Hepatocyte (in vitro differentiated cells): ENCODE data around the gene C1orf141. TPM values are rescaled to one million over a fixed set of nuclear protein-coding genes. Genes with fewer than 3 reads are reported as not detected.

Experiments used
- DNase-seq: peaks from one replicate; pipeline ENCODE4 v3.0.0-alpha.2; 2016; ENCODE audit warnings: low spot score
- H2AFZ ChIP-seq: fragments of 200-600 bp; sonication (generic); 2 replicates; pipeline ENCODE4 v1.6.0; 2016; ENCODE audit warnings: antibody characterized with exemption, mild to moderate bottlenecking
- H3K27ac ChIP-seq: fragments of 200-600 bp; sonication (generic); 2 replicates; pipeline ENCODE4 v1.5.1; 2016; ENCODE audit warnings: mild to moderate bottlenecking
- H3K27me3 ChIP-seq: fragments of 200-600 bp; sonication (generic); 2 replicates; pipeline ENCODE4 v1.6.1; 2016
- H3K36me3 ChIP-seq: fragments of 200-600 bp; sonication (generic); replicated peaks from 2 replicates; pipeline ENCODE4 v1.5.1; 2016; ENCODE audit warnings: low read depth; ENCODE audit not compliant: insufficient read depth
- H3K4me1 ChIP-seq: fragments of 200-600 bp; sonication (generic); 2 replicates; pipeline ENCODE4 v1.5.1; 2016; ENCODE audit warnings: mild to moderate bottlenecking, moderate library complexity; ENCODE audit not compliant: insufficient read depth
- H3K4me2 ChIP-seq: fragments of 200-600 bp; sonication (generic); 2 replicates; pipeline ENCODE4 v1.6.0; 2016
- H3K4me3 ChIP-seq: fragments of 200-600 bp; sonication (generic); 2 replicates; pipeline ENCODE4 v1.5.1; 2016; ENCODE audit warnings: mild to moderate bottlenecking
- H3K79me2 ChIP-seq: fragments of 200-600 bp; sonication (generic); 2 replicates; pipeline ENCODE4 v1.6.0; 2017; ENCODE audit warnings: mild to moderate bottlenecking
- H3K9me2 ChIP-seq: fragments of 200-600 bp; sonication (generic); replicated peaks from 2 replicates; pipeline ENCODE4 v1.6.0; 2017; ENCODE audit warnings: mild to moderate bottlenecking; ENCODE audit not compliant: insufficient read depth
- H3K9me3 ChIP-seq: fragments of 200-600 bp; sonication (generic); 2 replicates; pipeline ENCODE4 v1.5.1; 2016; ENCODE audit warnings: low read depth, mild to moderate bottlenecking
- H4K20me1 ChIP-seq: fragments of 200-600 bp; sonication (generic); 2 replicates; pipeline ENCODE4 v1.6.0; 2016; ENCODE audit warnings: mild to moderate bottlenecking; ENCODE audit not compliant: insufficient read depth, poor library complexity, severe bottlenecking
- EZH2 ChIP-seq: fragments of 200-600 bp; sonication (generic); IDR thresholded peaks from 2 replicates; pipeline ENCODE4 v1.6.1; 2016; ENCODE audit warnings: antibody characterized with exemption, mild to moderate bottlenecking, borderline replicate concordance
- EZH2phosphoT487 ChIP-seq: fragments of 200-600 bp; sonication (generic); IDR thresholded peaks from one replicate; pipeline ENCODE4 v1.6.1; 2018; ENCODE audit warnings: antibody characterized with exemption, mild to moderate bottlenecking, low read depth, moderate library complexity; ENCODE audit not compliant: unreplicated experiment, severe bottlenecking
- WGBS: methylation state at CpG from one replicate; pipeline ENCODE4 v1.1.6; 2016; ENCODE audit warnings: low lambda C conversion rate; ENCODE audit errors: missing lambda C conversion rate; 5-methylcytosine and 5-hydroxymethylcytosine counted together
- polyA plus RNA-seq: library from polyadenylated mRNA; unstranded; fragments of >200 nt; fragmentation: Nextera tagmentation; extraction: Ambion mirVana; gene quantifications from 2 replicates; pipeline ENCODE4 v1.2.1, GENCODE V29; 2016
- total RNA-seq: library from RNA; depleted of rRNA; stranded (reverse); fragments of >200 nt; gene quantifications from 2 replicates; pipeline ENCODE4 v1.2.3, GENCODE V29; 2014
- TF ChIP-seq, protein P1 (sequence below): fragments of 200-600 bp; sonication (generic); IDR thresholded peaks from 2 replicates; pipeline ENCODE4 v1.5.1; 2016; ENCODE audit warnings: antibody characterized with exemption, mild to moderate bottlenecking; ENCODE audit not compliant: poor library complexity

C1orf141 gene
- total and polyA plus RNA-seq, 2 experiments from 2014 or later = not detected

DNA sequence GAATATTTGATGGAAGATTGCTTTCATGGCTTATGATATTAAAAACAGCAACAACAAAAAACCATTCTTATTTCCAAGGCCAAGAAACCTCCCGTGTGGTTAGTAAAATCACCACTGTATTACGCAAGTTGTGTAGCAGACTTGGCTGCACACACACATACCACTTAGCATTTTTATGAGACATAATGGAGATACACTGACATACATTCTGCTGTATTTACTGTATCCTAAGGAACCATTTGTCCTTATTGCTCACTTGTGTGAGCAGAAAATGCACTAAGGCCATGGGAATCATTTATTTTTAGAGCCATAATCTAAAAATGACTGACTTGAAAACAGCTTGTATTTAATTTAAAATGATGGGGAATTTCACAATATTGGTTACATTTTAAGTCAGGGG, 584 bp upstream of the C1orf141 start:
- H3K36me3 ChIP-seq = no peaks in the 10 kb centered on the region
- H3K9me3 ChIP-seq = no peaks in the 10 kb centered on the region
- no peak overlapping the region for H3K27ac ChIP-seq
- no peak overlapping the region for H2AFZ ChIP-seq
- H3K4me3 ChIP-seq = no peak overlapping the region
- peaks cover 39% of the 10 kb centered on the region for H3K4me1 ChIP-seq
- no peaks in the 10 kb centered on the region for H3K9me2 ChIP-seq
- DNase-seq = peak; percentile 26
- no peak overlapping the region for H3K4me2 ChIP-seq
- WGBS = 40% methylated on average over 2 of the region's 2 CpGs
- no peaks in the 10 kb centered on the region for H4K20me1 ChIP-seq
- TF ChIP-seq, protein P1, sequence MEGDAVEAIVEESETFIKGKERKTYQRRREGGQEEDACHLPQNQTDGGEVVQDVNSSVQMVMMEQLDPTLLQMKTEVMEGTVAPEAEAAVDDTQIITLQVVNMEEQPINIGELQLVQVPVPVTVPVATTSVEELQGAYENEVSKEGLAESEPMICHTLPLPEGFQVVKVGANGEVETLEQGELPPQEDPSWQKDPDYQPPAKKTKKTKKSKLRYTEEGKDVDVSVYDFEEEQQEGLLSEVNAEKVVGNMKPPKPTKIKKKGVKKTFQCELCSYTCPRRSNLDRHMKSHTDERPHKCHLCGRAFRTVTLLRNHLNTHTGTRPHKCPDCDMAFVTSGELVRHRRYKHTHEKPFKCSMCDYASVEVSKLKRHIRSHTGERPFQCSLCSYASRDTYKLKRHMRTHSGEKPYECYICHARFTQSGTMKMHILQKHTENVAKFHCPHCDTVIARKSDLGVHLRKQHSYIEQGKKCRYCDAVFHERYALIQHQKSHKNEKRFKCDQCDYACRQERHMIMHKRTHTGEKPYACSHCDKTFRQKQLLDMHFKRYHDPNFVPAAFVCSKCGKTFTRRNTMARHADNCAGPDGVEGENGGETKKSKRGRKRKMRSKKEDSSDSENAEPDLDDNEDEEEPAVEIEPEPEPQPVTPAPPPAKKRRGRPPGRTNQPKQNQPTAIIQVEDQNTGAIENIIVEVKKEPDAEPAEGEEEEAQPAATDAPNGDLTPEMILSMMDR = no peak
- TF ChIP-seq EZH2 (no peak), EZH2phosphoT487 (no peak)
- H3K27me3 ChIP-seq = no peaks in the 10 kb centered on the region
- no peaks in the 10 kb centered on the region for H3K79me2 ChIP-seq

DNA sequence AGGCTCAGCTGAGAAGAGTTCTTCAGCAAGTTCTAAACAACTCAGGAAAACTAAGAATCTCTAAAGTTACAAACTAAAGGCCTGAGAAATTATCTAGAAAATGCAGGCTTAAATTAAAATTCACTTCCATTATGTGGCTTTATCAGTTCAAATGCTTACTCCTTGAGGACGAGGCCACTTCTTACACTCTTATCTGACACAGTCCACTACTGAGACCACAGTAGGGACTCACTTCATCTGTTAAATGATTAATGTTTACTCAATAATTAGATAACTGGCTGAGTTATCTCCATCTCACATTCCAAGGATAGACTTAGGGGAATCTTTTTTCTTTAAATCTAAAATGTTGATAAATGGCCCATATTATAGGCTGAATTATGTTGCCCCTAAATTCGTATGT, 1.6 kb downstream of the C1orf141 start:
- no peaks in the 10 kb centered on the region for H4K20me1 ChIP-seq
- DNase-seq = no peak
- no peak overlapping the region for H3K27ac ChIP-seq
- H2AFZ ChIP-seq = no peak overlapping the region
- WGBS = 63% methylated on average over 2 of the region's 2 CpGs
- no peak overlapping the region for H3K4me2 ChIP-seq
- H3K79me2 ChIP-seq = no peaks in the 10 kb centered on the region
- no peak for TF ChIP-seq EZH2phosphoT487
- no peak for TF ChIP-seq EZH2
- TF ChIP-seq, protein P1 = no peak
- no peaks in the 10 kb centered on the region for H3K9me3 ChIP-seq
- peaks cover 27% of the 10 kb centered on the region for H3K4me1 ChIP-seq
- no peaks in the 10 kb centered on the region for H3K27me3 ChIP-seq
- H3K4me3 ChIP-seq = no peak overlapping the region
- no peaks in the 10 kb centered on the region for H3K9me2 ChIP-seq
- H3K36me3 ChIP-seq = no peaks in the 10 kb centered on the region

DNA sequence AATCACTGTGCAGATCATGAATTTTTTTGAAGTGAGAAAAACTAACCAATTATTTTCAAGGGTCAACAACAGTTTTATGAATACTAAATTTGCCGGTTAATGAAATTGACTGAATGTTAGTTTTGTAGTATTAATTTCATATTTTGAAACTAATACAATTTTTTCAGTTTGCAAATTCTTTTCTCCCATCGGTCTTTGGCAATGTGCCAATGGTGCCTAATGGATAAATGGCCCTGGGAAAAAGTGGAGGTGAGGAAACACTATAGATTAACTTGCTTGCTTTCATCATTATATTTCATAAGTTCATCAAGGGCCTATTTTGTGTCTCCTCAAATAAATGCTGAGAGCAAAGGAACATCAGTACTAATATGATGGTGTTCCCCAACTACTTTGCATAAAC, 4.1 kb downstream of the C1orf141 start:
- no peak for DNase-seq
- no peaks in the 10 kb centered on the region for H3K9me3 ChIP-seq

More for the DNA sequence above, 4.1 kb downstream of the C1orf141 start:
- H3K4me2 ChIP-seq = no peak overlapping the region
- H4K20me1 ChIP-seq = no peaks in the 10 kb centered on the region
- H3K9me2 ChIP-seq = no peaks in the 10 kb centered on the region
- H3K27me3 ChIP-seq = no peaks in the 10 kb centered on the region
- no peaks in the 10 kb centered on the region for H3K36me3 ChIP-seq
- TF ChIP-seq, protein P1 = no peak
- TF ChIP-seq EZH2 = no peak
- TF ChIP-seq EZH2phosphoT487 = no peak
- H3K27ac ChIP-seq = no peak overlapping the region
- no peak overlapping the region for H2AFZ ChIP-seq
- no peaks in the 10 kb centered on the region for H3K79me2 ChIP-seq
- WGBS = 82% methylated on average over 2 of the region's 2 CpGs
- peaks cover 3% of the 10 kb centered on the region for H3K4me1 ChIP-seq
- H3K4me3 ChIP-seq = no peak overlapping the region
